Tibial nerve (tissue), 4 donors: ENCODE measurements around the gene CPB2. TPM values are rescaled to one million over a fixed set of nuclear protein-coding genes. Genes with fewer than 3 reads are reported as not detected.

Source experiments
- DNase-seq, 2 donors: peaks; one replicate each; pipeline ENCODE4 v3.0.0-alpha.2; 2019; ENCODE audit warnings: low spot score in 2 of 2
- H3K27ac ChIP-seq, 4 donors: fragments of 200-600 bp; sonication (generic) in 3 of 4; one replicate each; pipeline ENCODE4 v1.5.1; 2017 to 2019; ENCODE audit warnings: mild to moderate bottlenecking in 1 of 4
- H3K27me3 ChIP-seq, 2 donors: fragments of 200-600 bp; sonication (generic) in 1 of 2; one replicate each; pipeline versions ENCODE4 v1.5.1 to v1.6.0; 2017 to 2019
- H3K36me3 ChIP-seq, 3 donors: fragments of 200-600 bp; sonication (generic); one replicate each; pipeline ENCODE4 v1.5.1; 2018 to 2019
- H3K4me1 ChIP-seq, 4 donors: fragments of 200-600 bp; sonication (generic) in 3 of 4; one replicate each; pipeline ENCODE4 v1.5.1; 2017 to 2019
- H3K4me3 ChIP-seq, 4 donors: fragments of 200-600 bp; sonication (generic) in 3 of 4; one replicate each; pipeline ENCODE4 v1.5.1; 2017 to 2019; ENCODE audit warnings: mild to moderate bottlenecking in 1 of 4, moderate library complexity in 1 of 4
- H3K9me3 ChIP-seq, 4 donors: fragments of 200-600 bp; sonication (generic) in 3 of 4; one replicate each; pipeline ENCODE4 v1.5.1; 2017 to 2019
- EP300 ChIP-seq, 2 donors: sonication (generic); formaldehyde crosslinking; IDR thresholded peaks; one replicate each; pipeline ENCODE4 v1.6.1; 2017; ENCODE audit warnings: antibody characterized with exemption in 2 of 2, mild to moderate bottlenecking in 1 of 2
- POLR2A ChIP-seq, 2 donors: fragments of 450-650 bp; IDR thresholded peaks; one replicate each; pipeline ENCODE4 v1.6.1; 2017; ENCODE audit warnings: antibody characterized with exemption in 2 of 2, mild to moderate bottlenecking in 2 of 2, moderate library complexity in 2 of 2
- WGBS, 2 donors: methylation state at CpG; one replicate each; pipeline ENCODE4 v1.1.5; 2018; 5-methylcytosine and 5-hydroxymethylcytosine counted together
- total RNA-seq, 4 donors: library from RNA; depleted of rRNA; stranded (reverse); fragments of >200 nt; gene quantifications; one replicate each; pipeline ENCODE4 v1.1.0, GENCODE V29; 2016
- TF ChIP-seq, protein P1 (sequence below), 5 experiments: fragments of 200-600 bp in 3 of 5; fragments of 450-650 bp in 2 of 5; sonication (generic) in 3 of 5; IDR thresholded peaks; one replicate each; pipeline ENCODE4 v1.5.1; 2016 to 2019; ENCODE audit warnings: antibody characterized with exemption in 5 of 5, mild to moderate bottlenecking in 3 of 5, moderate library complexity in 2 of 5

The CPB2 gene
- total RNA-seq, 4 donors from 2014 or later = not detected

GRCh38 chr13:46071590-46072249, 33.1 kb downstream of the CPB2 start:
- DNase-seq = no peak
- WGBS, 2 donors = 89 to 91% methylated on average over 5 of the region's 5 CpGs
- Histone ChIP-seq H3K27ac (no peak overlapping the region), H3K4me1 (no peaks in the 10 kb centered on the region), H3K36me3 (no peaks in the 10 kb centered on the region), H3K9me3 (no peaks in the 10 kb centered on the region), H3K4me3 (no peak overlapping the region), H3K27me3 (no peaks in the 10 kb centered on the region)
- TF ChIP-seq EP300 (IDR thresholded peaks at IDR 0.05) (no peak), POLR2A (IDR thresholded peaks at IDR 0.05) (no peak)
- TF ChIP-seq, protein P1, sequence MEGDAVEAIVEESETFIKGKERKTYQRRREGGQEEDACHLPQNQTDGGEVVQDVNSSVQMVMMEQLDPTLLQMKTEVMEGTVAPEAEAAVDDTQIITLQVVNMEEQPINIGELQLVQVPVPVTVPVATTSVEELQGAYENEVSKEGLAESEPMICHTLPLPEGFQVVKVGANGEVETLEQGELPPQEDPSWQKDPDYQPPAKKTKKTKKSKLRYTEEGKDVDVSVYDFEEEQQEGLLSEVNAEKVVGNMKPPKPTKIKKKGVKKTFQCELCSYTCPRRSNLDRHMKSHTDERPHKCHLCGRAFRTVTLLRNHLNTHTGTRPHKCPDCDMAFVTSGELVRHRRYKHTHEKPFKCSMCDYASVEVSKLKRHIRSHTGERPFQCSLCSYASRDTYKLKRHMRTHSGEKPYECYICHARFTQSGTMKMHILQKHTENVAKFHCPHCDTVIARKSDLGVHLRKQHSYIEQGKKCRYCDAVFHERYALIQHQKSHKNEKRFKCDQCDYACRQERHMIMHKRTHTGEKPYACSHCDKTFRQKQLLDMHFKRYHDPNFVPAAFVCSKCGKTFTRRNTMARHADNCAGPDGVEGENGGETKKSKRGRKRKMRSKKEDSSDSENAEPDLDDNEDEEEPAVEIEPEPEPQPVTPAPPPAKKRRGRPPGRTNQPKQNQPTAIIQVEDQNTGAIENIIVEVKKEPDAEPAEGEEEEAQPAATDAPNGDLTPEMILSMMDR (IDR thresholded peaks at IDR 0.05) = no peak

DNA sequence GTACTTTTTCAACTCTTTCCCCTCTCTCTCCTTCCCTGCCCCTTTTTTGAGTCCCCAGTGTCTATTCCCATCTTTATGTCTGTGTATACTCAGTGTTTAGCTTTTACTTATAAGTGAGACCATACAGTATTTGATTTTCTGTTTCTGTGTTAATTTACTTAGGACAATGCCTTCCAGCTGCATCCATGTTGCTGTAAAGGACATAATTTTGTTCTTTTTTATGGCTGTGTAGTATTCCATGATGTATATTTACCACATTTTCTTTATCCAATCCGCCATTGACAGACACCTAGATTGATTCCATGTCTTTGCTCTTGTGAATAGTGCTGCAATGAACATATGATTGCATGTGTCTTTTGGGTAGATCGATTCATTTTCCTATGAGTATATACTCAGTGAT, 41.5 kb downstream of the CPB2 start:
- TF ChIP-seq, protein P1 (IDR thresholded peaks at IDR 0.05) = no peak
- no peak for TF ChIP-seq EP300 (IDR thresholded peaks at IDR 0.05)
- TF ChIP-seq POLR2A (IDR thresholded peaks at IDR 0.05) = no peak
- 95 to 97% methylated on average over 2 of the region's 2 CpGs for WGBS, 2 donors
- H3K36me3 ChIP-seq = no peaks in the 10 kb centered on the region

DNA sequence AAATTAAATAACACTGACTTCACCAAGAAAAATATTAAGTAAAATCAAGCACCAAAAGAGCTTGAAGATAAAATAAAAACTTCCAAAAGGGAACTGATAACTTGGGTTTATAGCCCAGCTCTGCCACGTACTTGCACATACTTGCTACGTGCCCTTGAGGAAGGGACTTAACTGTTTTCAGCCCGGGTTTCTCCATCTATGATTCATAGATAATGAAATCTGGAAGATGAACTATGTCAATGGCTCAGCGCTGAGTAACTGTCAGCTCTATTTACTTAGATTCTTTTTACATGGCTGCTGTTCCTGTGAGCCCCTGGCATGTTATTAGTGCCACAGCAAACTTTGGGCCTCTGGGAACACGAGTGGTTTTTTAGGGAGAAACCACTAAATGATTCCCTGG, 42.6 kb downstream of the CPB2 start:
- Histone ChIP-seq H3K4me1 (no peaks in the 10 kb centered on the region), H3K4me3 (no peak overlapping the region), H3K36me3 (no peaks in the 10 kb centered on the region), H3K27ac (no peak overlapping the region), H3K9me3 (no peaks in the 10 kb centered on the region), H3K27me3 (no peaks in the 10 kb centered on the region)
- DNase-seq = no peak
- WGBS, 2 donors = 64 to 70% methylated on average over 5 of the region's 5 CpGs
- no peak for TF ChIP-seq EP300 (IDR thresholded peaks at IDR 0.05)
- no peak for TF ChIP-seq POLR2A (IDR thresholded peaks at IDR 0.05)
- TF ChIP-seq, protein P1 (IDR thresholded peaks at IDR 0.05) = no peak

More for the DNA sequence above, 41.5 kb downstream of the CPB2 start:
- no peaks in the 10 kb centered on the region for H3K27me3 ChIP-seq
- H3K4me1 ChIP-seq = no peaks in the 10 kb centered on the region
- no peak overlapping the region for H3K27ac ChIP-seq
- DNase-seq = no peak
- no peaks in the 10 kb centered on the region for H3K9me3 ChIP-seq
- no peak overlapping the region for H3K4me3 ChIP-seq

GRCh38 chr13:46059405-46059804, 45.4 kb downstream of the CPB2 start:
- Histone ChIP-seq H3K27me3 (no peaks in the 10 kb centered on the region), H3K36me3 (no peaks in the 10 kb centered on the region), H3K4me3 (no peak overlapping the region), H3K27ac (no peak overlapping the region), H3K4me1 (no peaks in the 10 kb centered on the region), H3K9me3 (no peaks in the 10 kb centered on the region)
- TF ChIP-seq POLR2A (IDR thresholded peaks at IDR 0.05) (no peak), EP300 (IDR thresholded peaks at IDR 0.05) (no peak)
- TF ChIP-seq, protein P1 (IDR thresholded peaks at IDR 0.05) = no peak
- DNase-seq = no peak

DNA sequence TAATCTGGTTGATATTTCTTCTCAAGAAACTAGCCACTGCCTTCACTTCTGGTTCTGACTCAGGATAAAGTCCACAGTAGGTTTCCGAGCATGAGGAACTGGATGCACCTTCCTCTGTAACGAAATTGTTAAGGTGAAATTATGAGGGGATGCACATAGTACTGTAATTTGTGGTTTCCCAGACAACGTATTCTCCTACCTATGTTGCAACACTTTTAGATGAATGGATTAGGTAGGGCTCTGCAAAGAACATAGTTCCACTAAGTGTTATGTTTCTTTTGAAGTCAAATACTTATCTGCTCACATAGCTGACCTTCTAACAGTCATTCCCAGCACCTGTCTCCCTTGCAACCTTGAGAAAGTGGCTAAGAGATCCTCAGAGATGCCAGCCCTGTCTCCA, 46.6 kb downstream of the CPB2 start:
- no peak for DNase-seq
- peaks cover 0 to 10% (median 1%) of the 10 kb centered on the region in 4 donors for H3K4me1 ChIP-seq
- H3K36me3 ChIP-seq = no peaks in the 10 kb centered on the region
- H3K4me3 ChIP-seq = no peak overlapping the region
- WGBS, 2 donors = 80 to 84% methylated on average over 3 of the region's 3 CpGs
- H3K9me3 ChIP-seq = no peaks in the 10 kb centered on the region
- H3K27me3 ChIP-seq = no peaks in the 10 kb centered on the region
- TF ChIP-seq POLR2A (IDR thresholded peaks at IDR 0.05) (no peak), EP300 (IDR thresholded peaks at IDR 0.05) (no peak)
- TF ChIP-seq, protein P1 (IDR thresholded peaks at IDR 0.05) = no peak
- no peak overlapping the region for H3K27ac ChIP-seq
